Caco-2 (cell line): ENCODE results near the gene RBM47. TPM values are rescaled to one million over a fixed set of nuclear protein-coding genes. Genes with fewer than 3 reads are reported as not detected.
A peak's percentile ranks its signal among the peaks of the same experiment; 100 is the strongest.

Experiments
- BruUV-seq: library from RNA; stranded (reverse); fragments of 400-500 nt; replicated peaks from 2 replicates; lab custom pipeline; 2021; lab: Mats Ljungman, UMichigan
- CTCF ChIA-PET: fragments of 300-600 bp; sonication (Branson Sonifier 250); formaldehyde crosslinking; loops from one replicate; lab custom pipeline; 2022; ENCODE audit warnings: antibody characterized with exemption; lab: Charles Lee
- POLR2A ChIA-PET: fragments of 300-600 bp; sonication (Branson Sonifier 250); formaldehyde crosslinking; loops from one replicate; lab custom pipeline; 2022; ENCODE audit warnings: antibody characterized with exemption; lab: Charles Lee
- DNase-seq, 2 experiments: peaks; one replicate each; pipeline versions ENCODE4 v3.0.0 to v3.0.0-alpha.2; 2020 to 2022
- H3K27me3 ChIP-seq: replicated peaks from 2 replicates; pipeline ENCODE4 v1.6.0; 2011; ENCODE audit warnings: low read length; ENCODE audit not compliant: control insufficient read depth, insufficient read depth
- H3K36me3 ChIP-seq: 2 replicates; pipeline ENCODE4 v1.5.1; 2011; ENCODE audit warnings: low read length; ENCODE audit not compliant: control insufficient read depth, insufficient read depth
- H3K4me1 ChIP-seq: fragments of 250-450 bp; sonication (Bioruptor Pico); 2 replicates; pipeline ENCODE4 v1.5.1; 2020; ENCODE audit warnings: mild to moderate bottlenecking
- H3K4me3 ChIP-seq: 2 replicates; pipeline ENCODE4 v1.5.1; 2011; ENCODE audit warnings: low read depth, mild to moderate bottlenecking, control low read depth, low read length
- H3K9me3 ChIP-seq: fragments of 250-450 bp; sonication (Bioruptor Pico); 2 replicates; pipeline ENCODE4 v1.5.1; 2020; ENCODE audit warnings: mild to moderate bottlenecking, moderate library complexity
- H3K27ac Mint-ChIP-seq: one replicate; pipeline ENCODE4 v1.8.0; 2022; ENCODE audit warnings: mixed read lengths; ENCODE audit not compliant: unreplicated experiment
- H3K27me3 Mint-ChIP-seq: one replicate; pipeline ENCODE4 v1.8.0; 2022; ENCODE audit warnings: mixed read lengths; ENCODE audit not compliant: insufficient read depth, unreplicated experiment
- H3K36me3 Mint-ChIP-seq: one replicate; pipeline ENCODE4 v1.8.0; 2022; ENCODE audit warnings: mild to moderate bottlenecking, mixed read lengths; ENCODE audit not compliant: insufficient read depth, unreplicated experiment
- H3K4me1 Mint-ChIP-seq: one replicate; pipeline ENCODE4 v1.8.0; 2022; ENCODE audit warnings: low read depth, mixed read lengths; ENCODE audit not compliant: unreplicated experiment
- H3K4me3 Mint-ChIP-seq: one replicate; pipeline ENCODE4 v1.8.0; 2022; ENCODE audit warnings: mild to moderate bottlenecking, moderate library complexity, mixed read lengths; ENCODE audit not compliant: unreplicated experiment
- H3K9me3 Mint-ChIP-seq: one replicate; pipeline ENCODE4 v1.8.0; 2022; ENCODE audit warnings: mixed read lengths; ENCODE audit not compliant: unreplicated experiment
- intact Hi-C: fragments of 100-400 bp; cut with micrococcal nuclease; formaldehyde crosslinking; loops from one replicate; pipeline ENCODE4 v1.10.0; 2022; ENCODE audit not compliant: unreplicated experiment
- total RNA-seq: library from RNA; stranded (reverse); gene quantifications from 2 replicates; pipeline ENCODE4 v1.2.3, GENCODE V29; 2022
- TF ChIP-seq, protein P1 (sequence below), 2 experiments: fragments of 200-600 bp in 1 of 2; IDR thresholded peaks; 1 replicate in 1 of 2; 2 replicates in 1 of 2; pipeline versions ENCODE4 v1.5.1 to v1.8.0; 2011 to 2022; ENCODE audit warnings: antibody characterized with exemption in 1 of 2, control low read depth in 1 of 2, inconsistent platforms in 1 of 2, low read depth in 1 of 2, low read length in 1 of 2, mild to moderate bottlenecking in 1 of 2, moderate library complexity in 1 of 2; ENCODE audit not compliant: insufficient read depth in 1 of 2, severe bottlenecking in 1 of 2, unreplicated experiment in 1 of 2

Gene RBM47
- total RNA-seq, 1 experiment from 2014 or later: 62.1 TPM

DNA sequence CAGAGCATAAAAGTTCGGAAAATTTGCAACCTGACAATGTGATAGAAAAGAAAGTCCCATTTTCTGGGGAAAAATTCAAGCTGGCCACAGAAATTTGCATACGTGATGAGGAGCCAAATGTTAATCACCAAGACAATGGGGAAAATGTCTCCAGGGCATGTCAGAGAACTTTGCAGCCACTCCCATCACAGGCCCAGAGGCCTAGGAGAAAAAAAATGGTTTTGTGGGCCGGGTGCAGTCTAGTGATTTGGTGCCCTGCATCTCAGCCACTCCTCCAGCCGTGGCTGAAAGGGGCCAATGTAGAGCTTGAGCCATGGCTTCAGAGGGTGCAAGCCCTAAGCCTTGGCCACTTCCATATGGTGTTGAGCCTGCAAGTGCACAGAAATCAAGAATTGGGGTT lies 223.3 kb downstream of the RBM47 start:
- ChIA-PET CTCF (no interaction called here), POLR2A (no interaction called here)
- TF ChIP-seq, protein P1, sequence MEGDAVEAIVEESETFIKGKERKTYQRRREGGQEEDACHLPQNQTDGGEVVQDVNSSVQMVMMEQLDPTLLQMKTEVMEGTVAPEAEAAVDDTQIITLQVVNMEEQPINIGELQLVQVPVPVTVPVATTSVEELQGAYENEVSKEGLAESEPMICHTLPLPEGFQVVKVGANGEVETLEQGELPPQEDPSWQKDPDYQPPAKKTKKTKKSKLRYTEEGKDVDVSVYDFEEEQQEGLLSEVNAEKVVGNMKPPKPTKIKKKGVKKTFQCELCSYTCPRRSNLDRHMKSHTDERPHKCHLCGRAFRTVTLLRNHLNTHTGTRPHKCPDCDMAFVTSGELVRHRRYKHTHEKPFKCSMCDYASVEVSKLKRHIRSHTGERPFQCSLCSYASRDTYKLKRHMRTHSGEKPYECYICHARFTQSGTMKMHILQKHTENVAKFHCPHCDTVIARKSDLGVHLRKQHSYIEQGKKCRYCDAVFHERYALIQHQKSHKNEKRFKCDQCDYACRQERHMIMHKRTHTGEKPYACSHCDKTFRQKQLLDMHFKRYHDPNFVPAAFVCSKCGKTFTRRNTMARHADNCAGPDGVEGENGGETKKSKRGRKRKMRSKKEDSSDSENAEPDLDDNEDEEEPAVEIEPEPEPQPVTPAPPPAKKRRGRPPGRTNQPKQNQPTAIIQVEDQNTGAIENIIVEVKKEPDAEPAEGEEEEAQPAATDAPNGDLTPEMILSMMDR (IDR thresholded peaks at IDR 0.05; ENCODE audit: insufficient read depth in 1 of 2, low read depth in 1 of 2, low read length in 1 of 2, severe bottlenecking in 1 of 2, unreplicated experiment in 1 of 2): no peak
- Histone ChIP-seq H3K36me3 (no peaks in the 10 kb centered on the region), H3K4me1 (peaks cover 37% of the 10 kb centered on the region), H3K27me3 (no peaks in the 10 kb centered on the region), H3K9me3 (peaks cover 19% of the 10 kb centered on the region), H3K4me3 (no peak overlapping the region)
- H3K4me3 Mint-ChIP-seq: no peak overlapping the region
- H3K9me3 Mint-ChIP-seq: peaks cover 14% of the 10 kb centered on the region
- no TSS peak for BruUV-seq
- DNase-seq: no peak
- intact Hi-C loops: no loop called here
- no peaks in the 10 kb centered on the region for H3K27me3 Mint-ChIP-seq
- peaks cover 19% of the 10 kb centered on the region for H3K4me1 Mint-ChIP-seq
- no peak overlapping the region for H3K27ac Mint-ChIP-seq
- peaks cover 15% of the 10 kb centered on the region for H3K36me3 Mint-ChIP-seq

DNA sequence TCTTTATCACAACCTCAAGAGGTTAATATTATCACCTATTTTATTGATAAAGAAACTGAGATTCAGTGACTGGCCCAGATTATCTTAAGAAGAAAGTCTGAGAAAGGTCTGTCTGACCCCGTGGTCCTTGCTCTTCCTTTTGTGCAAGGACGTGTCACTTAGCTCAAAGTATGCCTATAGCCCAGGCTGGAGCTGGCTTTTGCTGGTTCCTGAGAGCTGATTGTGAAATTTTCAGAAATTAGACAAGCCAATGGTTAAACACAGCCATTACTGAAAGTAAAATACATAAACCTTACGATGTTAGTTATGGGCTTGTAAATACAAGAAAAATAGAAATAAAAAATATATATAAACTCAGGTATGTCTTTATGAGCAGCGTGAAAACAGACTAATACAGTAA lies 224.5 kb downstream of the RBM47 start:
- ChIA-PET CTCF (no interaction called here), POLR2A (no interaction called here)
- Mint-ChIP-seq H3K27ac (peak overlapping the region; percentile 98), H3K27me3 (no peaks in the 10 kb centered on the region), H3K4me1 (peaks cover 19% of the 10 kb centered on the region), H3K36me3 (peaks cover 15% of the 10 kb centered on the region), H3K4me3 (no peak overlapping the region), H3K9me3 (peaks cover 14% of the 10 kb centered on the region)
- Histone ChIP-seq H3K36me3 (no peaks in the 10 kb centered on the region), H3K4me3 (no peak overlapping the region), H3K9me3 (peaks cover 19% of the 10 kb centered on the region), H3K4me1 (peaks cover 37% of the 10 kb centered on the region), H3K27me3 (no peaks in the 10 kb centered on the region)
- BruUV-seq: no TSS peak
- intact Hi-C loops: no loop called here
- no peak for DNase-seq
- TF ChIP-seq, protein P1 (IDR thresholded peaks at IDR 0.05; ENCODE audit: insufficient read depth in 1 of 2, low read depth in 1 of 2, low read length in 1 of 2, severe bottlenecking in 1 of 2, unreplicated experiment in 1 of 2): no peak

- BruUV-seq: no TSS peak
- intact Hi-C loops: loop anchor here (1.0 to 5.0 kb wide), 7 partner anchors 15 to 174 kb away; no protein-coding TSS in a partner anchor
- peaks cover 19% of the 10 kb centered on the region for H3K9me3 ChIP-seq
- no peaks in the 10 kb centered on the region for H3K36me3 ChIP-seq
- H3K27me3 ChIP-seq: no peaks in the 10 kb centered on the region
- peak overlapping the region; percentile 42 for H3K4me3 Mint-ChIP-seq
- H3K4me1 ChIP-seq: peaks cover 37% of the 10 kb centered on the region
- no peak overlapping the region for H3K4me3 ChIP-seq
- H3K36me3 Mint-ChIP-seq: peaks cover 15% of the 10 kb centered on the region
- TF ChIP-seq, protein P1 (IDR thresholded peaks at IDR 0.05; ENCODE audit: insufficient read depth in 1 of 2, low read depth in 1 of 2, low read length in 1 of 2, severe bottlenecking in 1 of 2, unreplicated experiment in 1 of 2): no peak
- H3K9me3 Mint-ChIP-seq: peaks cover 13% of the 10 kb centered on the region
- peak overlapping the region; percentile 98 for H3K27ac Mint-ChIP-seq
- ChIA-PET CTCF (interaction anchor here (0.7 to 0.9 kb wide), 3 partner anchors 70 to 453 kb away, joined by 3 to 11 read pairs (median 5); no protein-coding TSS in a partner anchor), POLR2A (interaction anchor here (0.5 to 1.0 kb wide), 3 partner anchors 15 to 113 kb away, joined by 3 to 6 read pairs (median 4); no protein-coding TSS in a partner anchor)
- H3K27me3 Mint-ChIP-seq: no peaks in the 10 kb centered on the region
- peaks cover 25% of the 10 kb centered on the region for H3K4me1 Mint-ChIP-seq
- peak; percentile 86 to 94 for DNase-seq
Observed at GRCh38 chr4:40403081-40403480, 226.6 kb downstream of the RBM47 start.
